ENCODE data around the gene PLXDC2.

Gene PLXDC2

DNA sequence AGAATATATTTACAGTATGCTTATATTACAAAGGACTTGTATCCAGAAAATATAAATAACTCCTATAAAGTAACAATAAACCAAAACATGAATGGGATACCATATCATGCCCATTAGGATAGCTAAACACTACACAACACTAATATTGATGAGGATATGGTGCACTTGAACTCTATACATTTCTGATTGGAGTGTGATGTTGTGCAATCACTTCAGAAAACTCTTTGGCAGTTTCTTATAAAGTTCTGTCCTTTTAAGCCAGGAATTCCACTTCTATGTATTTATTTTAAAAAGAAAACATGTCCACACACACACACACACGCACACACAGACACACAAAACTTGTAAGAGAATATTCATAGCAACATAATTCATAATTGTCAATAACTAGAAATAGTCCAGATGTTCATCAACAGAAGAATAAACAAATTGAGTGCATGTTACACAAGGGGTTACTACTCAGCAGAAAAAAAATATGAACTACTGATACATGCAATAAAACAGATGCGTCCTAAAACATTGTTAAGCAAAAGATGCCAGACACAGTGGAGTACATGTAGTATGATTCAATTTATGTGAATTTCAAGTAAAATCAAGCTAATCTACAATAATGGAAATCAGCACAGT, 416.0 kb downstream of the PLXDC2 start:
- H3K27ac ChIP-seq, result no peak overlapping the region
- TF ChIP-seq, protein P1, sequence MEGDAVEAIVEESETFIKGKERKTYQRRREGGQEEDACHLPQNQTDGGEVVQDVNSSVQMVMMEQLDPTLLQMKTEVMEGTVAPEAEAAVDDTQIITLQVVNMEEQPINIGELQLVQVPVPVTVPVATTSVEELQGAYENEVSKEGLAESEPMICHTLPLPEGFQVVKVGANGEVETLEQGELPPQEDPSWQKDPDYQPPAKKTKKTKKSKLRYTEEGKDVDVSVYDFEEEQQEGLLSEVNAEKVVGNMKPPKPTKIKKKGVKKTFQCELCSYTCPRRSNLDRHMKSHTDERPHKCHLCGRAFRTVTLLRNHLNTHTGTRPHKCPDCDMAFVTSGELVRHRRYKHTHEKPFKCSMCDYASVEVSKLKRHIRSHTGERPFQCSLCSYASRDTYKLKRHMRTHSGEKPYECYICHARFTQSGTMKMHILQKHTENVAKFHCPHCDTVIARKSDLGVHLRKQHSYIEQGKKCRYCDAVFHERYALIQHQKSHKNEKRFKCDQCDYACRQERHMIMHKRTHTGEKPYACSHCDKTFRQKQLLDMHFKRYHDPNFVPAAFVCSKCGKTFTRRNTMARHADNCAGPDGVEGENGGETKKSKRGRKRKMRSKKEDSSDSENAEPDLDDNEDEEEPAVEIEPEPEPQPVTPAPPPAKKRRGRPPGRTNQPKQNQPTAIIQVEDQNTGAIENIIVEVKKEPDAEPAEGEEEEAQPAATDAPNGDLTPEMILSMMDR (conservative IDR thresholded peaks at IDR 0.05), result no peak

GRCh38 chr10:20233423-20233822, 417.2 kb downstream of the PLXDC2 start:
- H3K27ac ChIP-seq, result no peak overlapping the region
- TF ChIP-seq, protein P1 (conservative IDR thresholded peaks at IDR 0.05), result no peak

- TF ChIP-seq, protein P1 (conservative IDR thresholded peaks at IDR 0.05), result no peak
- H3K27ac ChIP-seq, result no peak overlapping the region
Observed at GRCh38 chr10:20234579-20234978, 418.3 kb downstream of the PLXDC2 start.

- no peak overlapping the region for H3K27ac ChIP-seq
- TF ChIP-seq, protein P1 (conservative IDR thresholded peaks at IDR 0.05), result no peak
Observed at GRCh38 chr10:20237091-20237570, 420.9 kb downstream of the PLXDC2 start.

DNA sequence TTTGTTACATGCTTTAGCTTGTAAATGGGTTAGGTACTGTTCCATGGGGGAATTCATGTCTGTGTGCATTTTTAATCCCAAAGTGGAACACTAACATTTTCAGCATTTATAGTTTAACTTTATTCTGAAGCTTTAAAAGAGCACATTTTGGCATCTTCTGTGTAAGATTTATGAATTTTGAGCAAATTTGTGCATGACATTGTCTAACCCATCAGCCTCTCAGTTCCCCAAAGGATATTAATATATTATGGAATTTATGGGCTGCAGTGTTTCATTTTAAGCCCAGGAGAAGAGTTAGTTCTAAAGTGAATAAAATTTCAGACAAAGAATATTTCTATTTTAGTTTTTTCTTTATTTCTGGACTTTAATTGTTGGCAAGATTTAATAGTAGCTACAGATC, 421.4 kb downstream of the PLXDC2 start:
- TF ChIP-seq, protein P1 (conservative IDR thresholded peaks at IDR 0.05), result no peak
- H3K27ac ChIP-seq, result no peak overlapping the region

DNA sequence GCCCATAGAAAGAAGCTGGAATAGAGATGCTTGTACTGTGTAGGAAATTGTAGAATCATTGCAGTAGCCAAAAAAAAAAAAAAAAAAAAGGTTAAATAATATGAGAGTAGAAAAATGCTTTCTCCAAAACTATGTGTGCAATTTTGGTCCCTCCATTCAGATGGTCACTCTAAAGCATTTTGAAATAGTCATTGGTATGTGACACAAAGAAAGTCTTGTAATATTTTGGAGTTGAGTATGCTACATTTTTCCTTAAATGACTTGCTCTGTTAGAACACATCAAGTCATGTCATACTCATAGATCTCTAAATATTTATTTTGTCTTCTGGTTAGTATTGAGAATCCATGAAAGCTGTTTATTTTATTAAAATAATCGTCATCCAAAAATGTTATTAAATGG, 424.4 kb downstream of the PLXDC2 start:
- TF ChIP-seq, protein P1 (conservative IDR thresholded peaks at IDR 0.05), result no peak
- no peak overlapping the region for H3K27ac ChIP-seq

- H3K27ac ChIP-seq, result no peak overlapping the region
- TF ChIP-seq, protein P1 (conservative IDR thresholded peaks at IDR 0.05), result no peak
Observed at GRCh38 chr10:20247454-20247853, 431.2 kb downstream of the PLXDC2 start.
